GM12801 (cell line): ENCODE measurements around the gene SUCLG2.

Source experiments
- CTCF ChIP-seq: IDR thresholded peaks from one replicate; pipeline ENCODE4 v1.5.1; 2011; ENCODE audit warnings: control low read depth; ENCODE audit not compliant: insufficient read length; ENCODE audit errors: extremely low read depth

The SUCLG2 gene

GRCh38 chr3:67507584-67507983 is 146.8 kb downstream of the SUCLG2 start:
- no peak for TF ChIP-seq CTCF

- TF ChIP-seq CTCF, result no peak
These were observed 153.7 kb downstream of the SUCLG2 start for GRCh38 chr3:67500709-67501108.

GRCh38 chr3:67497746-67498145 is 156.7 kb downstream of the SUCLG2 start:
- no peak for TF ChIP-seq CTCF

GRCh38 chr3:67495751-67496150 is 158.7 kb downstream of the SUCLG2 start:
- TF ChIP-seq CTCF, result no peak

- no peak for TF ChIP-seq CTCF
These were observed 160.6 kb downstream of the SUCLG2 start for GRCh38 chr3:67493808-67494207.

- TF ChIP-seq CTCF, result no peak
These were observed 163.8 kb downstream of the SUCLG2 start for GRCh38 chr3:67490658-67491057.

- no peak for TF ChIP-seq CTCF
These were observed 164.6 kb downstream of the SUCLG2 start for GRCh38 chr3:67489816-67490215.

GRCh38 chr3:67487564-67488114 is 166.8 kb downstream of the SUCLG2 start:
- TF ChIP-seq CTCF, result no peak
